GM12801 (cell line): ENCODE measurements around the gene PRDM16.

ENCODE experiments used
- TF ChIP-seq, protein P1 (sequence below): IDR thresholded peaks from one replicate; pipeline ENCODE4 v1.5.1; 2011; ENCODE audit warnings: control low read depth; ENCODE audit not compliant: insufficient read length; ENCODE audit errors: extremely low read depth

PRDM16 gene

DNA sequence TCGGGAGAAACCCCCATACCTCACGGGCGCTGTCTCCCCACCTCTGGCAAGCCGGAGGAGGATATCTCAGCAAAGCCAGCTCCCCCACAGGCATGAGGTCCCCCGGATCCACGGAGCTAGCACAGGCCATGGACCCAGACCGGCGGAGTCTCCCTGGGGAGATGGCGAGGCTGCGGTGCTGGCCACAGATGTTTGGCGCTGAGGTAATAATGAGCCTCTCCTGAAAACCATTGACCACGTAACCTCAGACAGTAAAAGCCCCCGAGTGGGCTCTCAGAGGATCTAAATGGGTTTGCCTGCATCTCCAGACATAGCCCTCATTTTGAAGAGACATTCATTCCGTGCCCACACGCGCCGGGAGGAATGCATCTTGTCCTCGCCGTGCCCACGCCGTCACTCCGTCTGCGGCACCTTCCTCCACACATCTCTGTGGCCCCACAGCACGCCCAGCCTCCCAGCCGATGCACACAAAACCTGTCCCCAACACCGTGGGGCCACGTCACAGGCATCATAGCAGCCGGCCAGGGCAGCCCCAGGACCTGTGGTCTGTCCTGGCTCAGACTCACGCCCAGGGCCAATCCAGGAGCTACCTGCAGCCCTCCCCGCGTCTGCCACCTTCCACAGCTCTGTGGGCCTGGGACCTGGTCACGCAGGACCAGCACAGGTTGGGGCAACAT lies 150.9 kb downstream of the PRDM16 start:
- TF ChIP-seq, protein P1, sequence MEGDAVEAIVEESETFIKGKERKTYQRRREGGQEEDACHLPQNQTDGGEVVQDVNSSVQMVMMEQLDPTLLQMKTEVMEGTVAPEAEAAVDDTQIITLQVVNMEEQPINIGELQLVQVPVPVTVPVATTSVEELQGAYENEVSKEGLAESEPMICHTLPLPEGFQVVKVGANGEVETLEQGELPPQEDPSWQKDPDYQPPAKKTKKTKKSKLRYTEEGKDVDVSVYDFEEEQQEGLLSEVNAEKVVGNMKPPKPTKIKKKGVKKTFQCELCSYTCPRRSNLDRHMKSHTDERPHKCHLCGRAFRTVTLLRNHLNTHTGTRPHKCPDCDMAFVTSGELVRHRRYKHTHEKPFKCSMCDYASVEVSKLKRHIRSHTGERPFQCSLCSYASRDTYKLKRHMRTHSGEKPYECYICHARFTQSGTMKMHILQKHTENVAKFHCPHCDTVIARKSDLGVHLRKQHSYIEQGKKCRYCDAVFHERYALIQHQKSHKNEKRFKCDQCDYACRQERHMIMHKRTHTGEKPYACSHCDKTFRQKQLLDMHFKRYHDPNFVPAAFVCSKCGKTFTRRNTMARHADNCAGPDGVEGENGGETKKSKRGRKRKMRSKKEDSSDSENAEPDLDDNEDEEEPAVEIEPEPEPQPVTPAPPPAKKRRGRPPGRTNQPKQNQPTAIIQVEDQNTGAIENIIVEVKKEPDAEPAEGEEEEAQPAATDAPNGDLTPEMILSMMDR = no peak

DNA sequence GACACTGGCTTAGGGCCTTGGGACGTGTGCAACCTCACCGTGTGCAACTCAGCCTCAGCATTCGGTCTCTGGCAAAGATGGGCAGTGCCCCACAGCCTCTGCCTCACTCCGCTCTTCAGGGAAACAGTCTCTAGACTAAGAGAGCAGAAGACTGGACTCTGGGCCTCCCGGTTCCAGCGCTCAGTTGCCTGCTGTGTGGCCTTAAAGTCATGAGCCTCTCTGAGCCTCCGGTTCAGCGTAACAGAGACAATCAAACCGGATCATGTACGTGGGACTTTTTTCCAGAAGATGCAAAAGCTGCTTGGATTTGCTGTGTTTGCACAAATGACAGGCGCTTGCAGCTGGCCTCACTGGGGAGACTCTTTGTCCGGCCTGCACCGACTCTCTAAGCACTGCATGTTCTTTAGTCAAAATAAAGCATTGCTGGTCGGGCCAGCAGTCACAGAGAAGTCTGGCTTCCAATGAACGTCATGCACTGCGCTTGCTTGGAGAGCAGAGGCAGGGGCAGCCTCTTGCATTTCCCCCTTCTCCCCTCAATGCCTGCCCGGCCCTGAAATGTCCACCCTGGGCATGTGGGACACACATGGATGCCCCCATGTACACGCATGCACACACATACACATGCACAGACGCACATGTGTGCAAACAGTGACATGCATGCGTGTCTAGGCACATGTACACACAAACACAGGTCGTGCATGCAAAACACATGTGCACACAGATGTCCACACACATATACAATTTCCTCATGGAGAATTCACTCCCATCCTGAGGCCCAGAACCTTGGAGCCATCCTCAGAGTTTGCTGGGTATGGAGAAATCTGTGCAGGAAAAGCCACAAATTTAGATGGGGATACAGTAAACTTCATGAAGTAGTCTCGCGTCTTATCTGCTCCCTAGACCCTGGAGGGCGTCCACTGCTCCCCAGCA lies 152.4 kb downstream of the PRDM16 start:
- TF ChIP-seq, protein P1 = no peak

DNA sequence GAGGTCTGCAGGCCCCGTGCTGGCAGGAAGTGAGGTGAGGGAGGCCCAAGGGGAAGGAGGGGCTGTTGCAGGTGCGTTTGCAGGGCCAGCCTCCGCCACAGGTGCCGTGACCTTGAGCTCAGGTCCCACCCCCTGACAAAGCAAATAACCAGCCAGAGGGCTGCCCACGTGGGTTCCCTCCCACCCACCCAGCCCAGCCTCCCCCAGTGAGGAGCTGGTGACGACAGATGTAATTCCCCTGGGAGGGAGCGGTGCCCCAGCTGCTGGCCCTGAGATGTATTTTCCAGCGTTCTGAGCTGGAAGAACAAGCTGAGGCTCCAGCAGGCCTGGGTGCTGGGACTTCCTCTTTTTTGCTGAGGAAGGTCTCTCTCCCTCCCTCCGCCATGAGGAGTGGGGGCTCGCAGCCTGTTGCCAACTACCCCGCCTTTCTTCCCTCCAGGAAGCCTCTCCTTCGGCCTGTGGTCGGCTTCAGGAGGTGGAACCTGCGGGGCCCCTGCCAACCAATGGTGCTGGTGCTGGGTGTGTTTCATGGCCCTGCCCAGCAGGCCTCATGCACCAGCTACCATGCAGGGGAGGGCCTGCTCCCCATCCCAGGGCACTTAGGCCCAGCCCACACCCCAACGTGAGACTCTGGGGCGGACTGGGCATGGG lies 153.2 kb downstream of the PRDM16 start:
- TF ChIP-seq, protein P1 = no peak

DNA sequence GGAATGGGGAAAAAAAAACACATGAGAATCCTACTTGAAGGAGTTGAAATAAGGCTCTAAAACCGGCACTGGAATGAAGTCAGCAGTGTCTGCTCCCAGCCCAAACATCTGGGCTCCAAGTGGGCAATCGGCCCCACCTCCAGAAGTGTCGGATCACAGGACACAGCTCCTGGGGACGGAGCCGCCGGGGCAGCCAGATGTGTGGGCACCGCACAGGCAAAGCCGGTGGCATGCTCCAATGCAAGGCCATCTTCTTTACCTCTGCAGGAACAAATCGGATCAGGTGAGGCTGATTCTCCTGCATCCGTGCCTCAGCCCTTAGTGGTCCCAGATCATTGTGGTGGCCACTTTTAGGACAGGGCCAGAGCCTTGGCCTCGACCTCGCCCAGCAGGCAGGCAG lies 156.7 kb downstream of the PRDM16 start:
- TF ChIP-seq, protein P1 = no peak

DNA sequence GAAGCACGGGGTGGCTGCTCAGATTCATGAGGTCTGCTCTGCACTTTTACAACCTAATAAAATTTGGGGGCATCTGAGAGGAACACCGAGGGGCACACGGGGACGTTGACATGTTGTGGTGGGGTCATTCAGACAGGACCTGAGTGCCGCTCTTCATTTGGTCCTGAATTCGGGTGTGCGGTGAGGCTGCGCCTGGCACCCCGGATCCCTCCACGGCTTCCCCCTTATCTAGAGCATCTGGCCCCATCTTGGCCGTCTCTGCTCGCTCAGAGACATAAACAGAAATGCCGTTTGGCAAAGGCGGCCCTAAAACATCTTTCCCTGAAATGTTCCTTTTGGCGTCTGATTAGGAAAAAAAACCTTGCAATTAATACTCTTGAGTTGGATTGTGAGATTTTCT lies 157.2 kb downstream of the PRDM16 start:
- TF ChIP-seq, protein P1 = no peak

DNA sequence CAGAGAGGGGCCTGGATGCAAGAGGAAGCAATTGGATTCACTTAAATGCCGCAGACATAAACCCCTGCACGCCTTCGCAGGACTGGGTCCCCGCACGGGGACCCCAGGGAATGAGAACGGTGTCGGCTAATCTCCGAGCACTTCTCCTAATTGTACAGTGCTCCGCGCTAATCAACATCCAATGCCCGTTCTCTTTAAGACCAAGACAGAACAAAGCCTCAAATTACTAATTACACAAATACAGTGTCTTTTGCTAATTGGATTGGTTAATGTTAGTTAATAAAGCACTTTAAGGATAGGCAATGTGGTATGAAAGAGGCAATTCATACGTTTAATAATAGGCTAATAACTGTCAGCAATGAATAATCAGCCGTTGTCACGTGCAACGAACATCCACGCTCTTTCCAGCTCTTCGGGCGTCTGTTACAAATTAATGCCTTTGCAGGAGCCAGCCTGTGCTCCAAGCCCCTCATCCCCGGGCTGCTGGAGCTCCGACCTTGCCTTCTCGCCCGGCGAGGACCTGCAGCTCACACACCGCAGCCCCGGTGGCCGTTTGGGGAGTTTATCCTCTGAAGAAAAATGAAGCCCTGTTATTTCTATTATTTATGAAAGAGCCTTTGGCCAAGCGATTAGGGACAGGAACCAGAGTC lies 157.8 kb downstream of the PRDM16 start:
- TF ChIP-seq, protein P1 = no peak

DNA sequence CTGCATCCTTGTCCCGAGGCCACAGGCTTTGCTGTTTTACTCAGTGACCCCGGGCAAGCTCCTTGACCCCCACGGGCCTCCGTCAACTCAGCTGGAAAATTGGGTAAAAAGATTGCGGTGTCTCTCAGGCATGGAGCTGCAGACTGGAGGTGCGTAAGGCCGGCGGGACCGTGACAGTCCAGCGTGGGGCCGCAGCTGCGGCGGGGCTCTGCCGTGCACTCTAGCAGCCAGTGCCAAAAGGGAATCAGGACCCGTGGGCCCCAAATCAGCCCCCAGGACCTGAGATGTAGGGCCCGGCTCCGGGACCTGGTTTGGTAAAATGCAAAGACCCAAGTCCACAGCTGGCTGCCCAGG lies 158.3 kb downstream of the PRDM16 start:
- TF ChIP-seq, protein P1 = no peak
